Measurements from ENCODE around the gene WNT3. TPM values are rescaled to one million over a fixed set of nuclear protein-coding genes. Genes with fewer than 3 reads are reported as not detected.

Gene WNT3
- total RNA-seq, 1 experiment from 2014 or later = 5.5 TPM

DNA sequence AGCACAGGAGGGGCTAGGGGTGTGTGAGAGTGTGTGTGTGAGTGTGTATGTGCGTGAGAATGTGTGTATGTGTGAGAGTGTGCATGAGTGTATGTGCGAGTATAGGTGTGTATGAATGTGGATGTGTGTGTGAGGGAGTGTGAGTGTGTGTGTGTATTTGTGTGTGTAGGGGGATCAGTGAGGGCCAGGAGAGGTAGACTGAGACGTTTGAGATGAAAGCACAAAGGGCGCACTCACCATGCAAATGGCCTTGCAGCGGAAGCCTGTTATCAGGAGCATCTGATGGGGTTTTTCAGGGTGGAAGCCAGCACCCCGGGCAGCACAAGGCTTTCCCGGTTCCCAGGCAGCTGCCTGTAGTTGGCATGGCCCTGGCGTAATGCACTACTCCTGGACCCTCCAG, 47.8 kb upstream of the WNT3 start:
- DNase-seq (ENCODE audit: low read depth, low spot score) = no peak
- Histone ChIP-seq H3K9ac (ENCODE audit: low read length) (no peak overlapping the region), H3K4me3 (replicated peaks in 1 of 2; ENCODE audit: low read depth in 1 of 2, low read length in 2 of 2) (no peak overlapping the region), H3K9me3 (ENCODE audit: control insufficient read depth in 1 of 2, insufficient read depth in 1 of 2, low read depth in 1 of 2, low read length in 2 of 2) (no peaks in the 10 kb centered on the region), H3K27me3 (ENCODE audit: insufficient read depth, low read length) (no peaks in the 10 kb centered on the region), H4K20me1 (ENCODE audit: insufficient read depth) (no peaks in the 10 kb centered on the region), H3K4me2 (ENCODE audit: low read length) (no peak overlapping the region), H3K79me2 (ENCODE audit: insufficient read depth, low read length) (no peaks in the 10 kb centered on the region), H3K4me1 (ENCODE audit: control insufficient read depth in 1 of 2, insufficient read depth in 2 of 2, low read length in 2 of 2) (no peaks in the 10 kb centered on the region), H2AFZ (ENCODE audit: low read depth, low read length, poor library complexity, severe bottlenecking) (no peak overlapping the region), H3K27ac (ENCODE audit: low read depth, low read length) (no peak overlapping the region), H3K9me2 (ENCODE audit: insufficient read depth) (no peaks in the 10 kb centered on the region), H3K36me3 (ENCODE audit: control insufficient read depth in 1 of 2, insufficient read depth in 2 of 2, low read length in 2 of 2) (no peaks in the 10 kb centered on the region)
- RAD21 ChIA-PET (ENCODE audit: low non-redundant PET in 1 of 2, low total read pairs in 2 of 2, uncharacterized antibody in 2 of 2, unreplicated experiment in 2 of 2) = no interaction called here
- TF ChIP-seq, protein P1, sequence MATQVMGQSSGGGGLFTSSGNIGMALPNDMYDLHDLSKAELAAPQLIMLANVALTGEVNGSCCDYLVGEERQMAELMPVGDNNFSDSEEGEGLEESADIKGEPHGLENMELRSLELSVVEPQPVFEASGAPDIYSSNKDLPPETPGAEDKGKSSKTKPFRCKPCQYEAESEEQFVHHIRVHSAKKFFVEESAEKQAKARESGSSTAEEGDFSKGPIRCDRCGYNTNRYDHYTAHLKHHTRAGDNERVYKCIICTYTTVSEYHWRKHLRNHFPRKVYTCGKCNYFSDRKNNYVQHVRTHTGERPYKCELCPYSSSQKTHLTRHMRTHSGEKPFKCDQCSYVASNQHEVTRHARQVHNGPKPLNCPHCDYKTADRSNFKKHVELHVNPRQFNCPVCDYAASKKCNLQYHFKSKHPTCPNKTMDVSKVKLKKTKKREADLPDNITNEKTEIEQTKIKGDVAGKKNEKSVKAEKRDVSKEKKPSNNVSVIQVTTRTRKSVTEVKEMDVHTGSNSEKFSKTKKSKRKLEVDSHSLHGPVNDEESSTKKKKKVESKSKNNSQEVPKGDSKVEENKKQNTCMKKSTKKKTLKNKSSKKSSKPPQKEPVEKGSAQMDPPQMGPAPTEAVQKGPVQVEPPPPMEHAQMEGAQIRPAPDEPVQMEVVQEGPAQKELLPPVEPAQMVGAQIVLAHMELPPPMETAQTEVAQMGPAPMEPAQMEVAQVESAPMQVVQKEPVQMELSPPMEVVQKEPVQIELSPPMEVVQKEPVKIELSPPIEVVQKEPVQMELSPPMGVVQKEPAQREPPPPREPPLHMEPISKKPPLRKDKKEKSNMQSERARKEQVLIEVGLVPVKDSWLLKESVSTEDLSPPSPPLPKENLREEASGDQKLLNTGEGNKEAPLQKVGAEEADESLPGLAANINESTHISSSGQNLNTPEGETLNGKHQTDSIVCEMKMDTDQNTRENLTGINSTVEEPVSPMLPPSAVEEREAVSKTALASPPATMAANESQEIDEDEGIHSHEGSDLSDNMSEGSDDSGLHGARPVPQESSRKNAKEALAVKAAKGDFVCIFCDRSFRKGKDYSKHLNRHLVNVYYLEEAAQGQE (IDR thresholded peaks at IDR 0.05; ENCODE audit: low read depth) = no peak
- TF ChIP-seq POLR2A (IDR thresholded peaks at IDR 0.05; ENCODE audit: borderline replicate concordance, extremely low read depth, insufficient read depth, insufficient read length) = no peak
- no peak for TF ChIP-seq ZFX (IDR thresholded peaks at IDR 0.05)
- TF ChIP-seq FOSL1 (IDR thresholded peaks at IDR 0.05; ENCODE audit: low read depth) = no peak
- TF ChIP-seq, protein P2, sequence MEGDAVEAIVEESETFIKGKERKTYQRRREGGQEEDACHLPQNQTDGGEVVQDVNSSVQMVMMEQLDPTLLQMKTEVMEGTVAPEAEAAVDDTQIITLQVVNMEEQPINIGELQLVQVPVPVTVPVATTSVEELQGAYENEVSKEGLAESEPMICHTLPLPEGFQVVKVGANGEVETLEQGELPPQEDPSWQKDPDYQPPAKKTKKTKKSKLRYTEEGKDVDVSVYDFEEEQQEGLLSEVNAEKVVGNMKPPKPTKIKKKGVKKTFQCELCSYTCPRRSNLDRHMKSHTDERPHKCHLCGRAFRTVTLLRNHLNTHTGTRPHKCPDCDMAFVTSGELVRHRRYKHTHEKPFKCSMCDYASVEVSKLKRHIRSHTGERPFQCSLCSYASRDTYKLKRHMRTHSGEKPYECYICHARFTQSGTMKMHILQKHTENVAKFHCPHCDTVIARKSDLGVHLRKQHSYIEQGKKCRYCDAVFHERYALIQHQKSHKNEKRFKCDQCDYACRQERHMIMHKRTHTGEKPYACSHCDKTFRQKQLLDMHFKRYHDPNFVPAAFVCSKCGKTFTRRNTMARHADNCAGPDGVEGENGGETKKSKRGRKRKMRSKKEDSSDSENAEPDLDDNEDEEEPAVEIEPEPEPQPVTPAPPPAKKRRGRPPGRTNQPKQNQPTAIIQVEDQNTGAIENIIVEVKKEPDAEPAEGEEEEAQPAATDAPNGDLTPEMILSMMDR (IDR thresholded peaks at IDR 0.05 in 2 of 3, conservative IDR thresholded peaks at IDR 0.05 in 1 of 3; ENCODE audit: borderline replicate concordance in 1 of 3, insufficient read depth in 1 of 3, low read depth in 2 of 3, low read length in 2 of 3) = no peak
- no peak for TF ChIP-seq EZH2phosphoT487 (IDR thresholded peaks at IDR 0.05; ENCODE audit: borderline replicate concordance)
- no peak for TF ChIP-seq YY1 (IDR thresholded peaks at IDR 0.05; ENCODE audit: extremely low read depth, insufficient replicate concordance, low read depth, low read length)
- TF ChIP-seq ELF1 (IDR thresholded peaks at IDR 0.05; ENCODE audit: borderline replicate concordance, low read depth) = no peak
- TF ChIP-seq POLR2AphosphoS5 (IDR thresholded peaks at IDR 0.05; ENCODE audit: low read depth, low read length) = no peak
- TF ChIP-seq EGR1 (IDR thresholded peaks at IDR 0.05; ENCODE audit: low read depth) = no peak
- TF ChIP-seq, protein P3, sequence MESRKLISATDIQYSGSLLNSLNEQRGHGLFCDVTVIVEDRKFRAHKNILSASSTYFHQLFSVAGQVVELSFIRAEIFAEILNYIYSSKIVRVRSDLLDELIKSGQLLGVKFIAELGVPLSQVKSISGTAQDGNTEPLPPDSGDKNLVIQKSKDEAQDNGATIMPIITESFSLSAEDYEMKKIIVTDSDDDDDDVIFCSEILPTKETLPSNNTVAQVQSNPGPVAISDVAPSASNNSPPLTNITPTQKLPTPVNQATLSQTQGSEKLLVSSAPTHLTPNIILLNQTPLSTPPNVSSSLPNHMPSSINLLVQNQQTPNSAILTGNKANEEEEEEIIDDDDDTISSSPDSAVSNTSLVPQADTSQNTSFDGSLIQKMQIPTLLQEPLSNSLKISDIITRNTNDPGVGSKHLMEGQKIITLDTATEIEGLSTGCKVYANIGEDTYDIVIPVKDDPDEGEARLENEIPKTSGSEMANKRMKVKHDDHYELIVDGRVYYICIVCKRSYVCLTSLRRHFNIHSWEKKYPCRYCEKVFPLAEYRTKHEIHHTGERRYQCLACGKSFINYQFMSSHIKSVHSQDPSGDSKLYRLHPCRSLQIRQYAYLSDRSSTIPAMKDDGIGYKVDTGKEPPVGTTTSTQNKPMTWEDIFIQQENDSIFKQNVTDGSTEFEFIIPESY (IDR thresholded peaks at IDR 0.05; ENCODE audit: extremely low read depth, insufficient replicate concordance, low read length) = no peak
- CTCF ChIA-PET = interaction anchor here (1.3 kb wide), 1 partner anchor 10 kb away, joined by 5 read pairs; no protein-coding TSS in a partner anchor
- ATAC-seq = no peak
- BruUV-seq (replicated peaks) = no TSS peak
- POLR2A ChIA-PET = no interaction called here
- intact Hi-C loops (cut with micrococcal nuclease) = no loop called here

All from HCT116 (cell line).